K562 (cell line): ENCODE results near the gene MSANTD1. TPM values are rescaled to one million over a fixed set of nuclear protein-coding genes. Genes with fewer than 3 reads are reported as not detected.

Experiments
- ATAC-seq: fragments of 200-7000 bp; cut with Tn5 transposase; 3 replicates; pipeline ENCODE4 v1.9.1; 2020; ENCODE audit warnings: moderate library complexity
- BruUV-seq: library from RNA; stranded (reverse); fragments of 400-500 nt; replicated peaks from 2 replicates; lab custom pipeline; 2021; lab: Mats Ljungman, UMichigan
- CTCF ChIA-PET: fragments of 300-600 bp; formaldehyde crosslinking; extraction: SDS; loops from one replicate; lab custom pipeline; 2021; ENCODE audit warnings: low intra/inter-chr PET ratio; lab: Yijun Ruan, JAX
- POLR2A ChIA-PET: fragments of 300-600, 350-650 bp; sonication (Branson Sonifier 250); formaldehyde crosslinking; extraction: SDS; loops from one replicate; lab custom pipeline; 2021; ENCODE audit warnings: antibody characterized with exemption, inconsistent platforms; lab: Yijun Ruan, JAX
- DNase-seq, 4 experiments: peaks; one replicate each; pipeline versions ENCODE4 v3.0.0 to v3.0.0-alpha.2; 2011 to 2018; ENCODE audit warnings: low spot score in 3 of 4, mixed read lengths in 3 of 4; ENCODE audit errors: extremely low read depth in 1 of 4
- FAIRE-seq: peaks from 2 replicates; lab custom pipeline; 2011; peaks lifted over from hg19 to GRCh38; lab: Jason Lieb, UNC
- H2AFZ ChIP-seq: 2 replicates; pipeline ENCODE4 v1.6.0; 2011; ENCODE audit warnings: low read depth, low read length, control low read depth, inconsistent platforms
- H3K27ac ChIP-seq: fragments of 200-600 bp; 3 replicates; pipeline ENCODE4 v1.8.0; 2011; ENCODE audit warnings: low read depth, mild to moderate bottlenecking, control low read depth, inconsistent platforms, low read length, moderate library complexity, mixed read lengths; ENCODE audit errors: extremely low read depth
- H3K27me3 ChIP-seq, 2 experiments: fragments of 300-600 bp in 1 of 2; 2 replicates in 1 of 2; 3 replicates in 1 of 2; pipeline versions ENCODE4 v1.6.0 to v1.8.0; 2011; ENCODE audit warnings: inconsistent platforms in 2 of 2, low read length in 2 of 2, mild to moderate bottlenecking in 1 of 2, mixed read lengths in 1 of 2, moderate library complexity in 1 of 2; ENCODE audit not compliant: control insufficient read depth in 2 of 2, insufficient read depth in 2 of 2
- H3K36me3 ChIP-seq: fragments of 300-600 bp; 3 replicates; pipeline ENCODE4 v1.8.0; 2011; ENCODE audit warnings: mild to moderate bottlenecking, low read length, inconsistent platforms; ENCODE audit not compliant: control insufficient read depth, insufficient read depth
- H3K4me1 ChIP-seq, 2 experiments: fragments of 200-600 bp in 1 of 2; replicated peaks in 1 of 2; 2 replicates in 1 of 2; 3 replicates in 1 of 2; pipeline versions ENCODE4 v1.5.1 to v1.8.0; 2011; ENCODE audit warnings: inconsistent platforms in 2 of 2, low read length in 2 of 2, mild to moderate bottlenecking in 1 of 2, mixed read lengths in 1 of 2, moderate library complexity in 1 of 2; ENCODE audit not compliant: control insufficient read depth in 2 of 2, insufficient read depth in 2 of 2
- H3K4me2 ChIP-seq: 2 replicates; pipeline ENCODE4 v1.6.1; 2011; ENCODE audit warnings: low read length, control low read depth, inconsistent platforms, mixed read lengths; ENCODE audit not compliant: insufficient read depth
- H3K4me3 ChIP-seq: fragments of 200-600 bp; sonication (generic), shearing (Covaris generic); 2 replicates; pipeline ENCODE4 v1.5.1; 2016; ENCODE audit warnings: control low read depth, inconsistent platforms
- H3K79me2 ChIP-seq: fragments of 200-600 bp; 3 replicates; pipeline ENCODE4 v1.8.0; 2011; ENCODE audit warnings: low read length, inconsistent platforms; ENCODE audit not compliant: control insufficient read depth, insufficient read depth
- H3K9ac ChIP-seq, 2 experiments: 2 replicates each; pipeline versions ENCODE4 v1.6.0 to v1.6.1; 2011; ENCODE audit warnings: low read depth in 2 of 2, low read length in 2 of 2, control low read depth in 1 of 2, inconsistent platforms in 1 of 2, mild to moderate bottlenecking in 1 of 2, mixed read lengths in 1 of 2; ENCODE audit not compliant: insufficient read depth in 1 of 2
- H3K9me1 ChIP-seq: one replicate; pipeline ENCODE4 v1.6.0; 2011; ENCODE audit warnings: inconsistent platforms, mild to moderate bottlenecking, low read length, moderate library complexity; ENCODE audit not compliant: control insufficient read depth, insufficient read depth
- H3K9me3 ChIP-seq: replicated peaks from 2 replicates; pipeline ENCODE4 v1.5.1; 2011; ENCODE audit warnings: low read depth, low read length, inconsistent platforms; ENCODE audit not compliant: control insufficient read depth, insufficient read depth
- H4K20me1 ChIP-seq: replicated peaks from 2 replicates; pipeline ENCODE4 v1.6.1; 2011; ENCODE audit warnings: low read length, inconsistent platforms, mixed read lengths; ENCODE audit not compliant: control insufficient read depth, insufficient read depth
- FOXJ3 ChIP-seq: sonication (generic); formaldehyde crosslinking; IDR thresholded peaks from 2 replicates; pipeline ENCODE4 v1.4.0; 2020; ENCODE audit warnings: mild to moderate bottlenecking, missing genetic modification reagents
- MEF2D ChIP-seq: conservative IDR thresholded peaks from 2 replicates; pipeline ENCODE4 v1.6.1; 2016; ENCODE audit warnings: low read depth, missing genetic modification characterization, missing compliant biosample characterization
- NFIC ChIP-seq: fragments of 450-650 bp; IDR thresholded peaks from 2 replicates; pipeline ENCODE4 v1.6.1; 2017; ENCODE audit warnings: mild to moderate bottlenecking, inconsistent platforms
- POLR3A ChIP-seq: IDR thresholded peaks from 2 replicates; pipeline ENCODE4 v1.6.1; 2011; ENCODE audit warnings: borderline replicate concordance, mild to moderate bottlenecking, moderate library complexity; ENCODE audit not compliant: insufficient read length, insufficient read depth; ENCODE audit errors: extremely low read depth
- RAD51 ChIP-seq: fragments of 450-650 bp; IDR thresholded peaks from 2 replicates; pipeline ENCODE4 v1.7.1; 2016; ENCODE audit warnings: low read depth, mild to moderate bottlenecking, borderline replicate concordance
- ZBTB7A ChIP-seq: IDR thresholded peaks from 2 replicates; pipeline ENCODE4 v1.6.1; 2011; ENCODE audit warnings: low read depth, mild to moderate bottlenecking, low read length, moderate library complexity, borderline replicate concordance; ENCODE audit not compliant: control insufficient read depth
- WGBS: fragments of 100-300 bp; shearing (Covaris generic); methylation state at CpG from one replicate; pipeline ENCODE4 v1.1.6; 2016; ENCODE audit warnings: low coverage, mixed read lengths; ENCODE audit not compliant: insufficient coverage; ENCODE audit errors: missing lambda C conversion rate; 5-methylcytosine and 5-hydroxymethylcytosine counted together
- in situ Hi-C: fragments of 300-500 bp; cut with MboI; formaldehyde crosslinking; loops from 4 replicates; pipeline ENCODE4 v1.15.0; 2018; ENCODE audit warnings: inconsistent platforms, mixed read lengths
- intact Hi-C: fragments of 100-400 bp; cut with micrococcal nuclease; formaldehyde crosslinking; loops from 2 replicates; pipeline ENCODE4 v1.14.2; 2022
- polyA plus RNA-seq, 8 experiments: library from polyadenylated mRNA; depleted of rRNA in 4 of 8; stranded (reverse) in 5 of 8; unstranded in 3 of 8; fragments of >200 nt; fragmentation: Nextera tagmentation in 2 of 8; fragmentation: Illumina TruSeq in 1 of 8; extraction: Ambion mirVana in 2 of 8; extraction: Trizol in 1 of 8; gene quantifications; 2 replicates each; pipeline versions ENCODE4 v1.2.1 to v1.2.3, GENCODE V29; 2011 to 2014; ENCODE audit warnings: inconsistent platforms in 1 of 8, missing spikeins in 1 of 8
- total RNA-seq, 7 experiments: library from RNA; depleted of rRNA in 6 of 7; stranded (reverse); fragments of >200 nt in 6 of 7; fragmentation: Illumina TruSeq in 2 of 7; extraction: Trizol in 2 of 7; gene quantifications; 2 replicates each; pipeline versions ENCODE4 v1.2.1 to v1.2.3, GENCODE V29; 2011 to 2021; ENCODE audit warnings: low replicate concordance in 1 of 7
- TF ChIP-seq, protein P1 (sequence below): sonication (generic); formaldehyde crosslinking; IDR thresholded peaks from 2 replicates; pipeline ENCODE4 v1.8.0; 2022; ENCODE audit warnings: missing genetic modification reagents, mild to moderate bottlenecking, borderline replicate concordance

The MSANTD1 gene
- total and polyA plus RNA-seq, 9 of the 15 experiments (the other 6 are each of a cell fraction or from before 2014, with no cell fraction given) = 0.04 to 0.09 (median 0.07) TPM; not detected in 6

GRCh38 chr4:3252831-3253641 is 4.1 kb downstream of the MSANTD1 start:
- Histone ChIP-seq H3K9ac (no peak overlapping the region), H3K9me1 (no peaks in the 10 kb centered on the region), H4K20me1 (peaks cover 8% of the 10 kb centered on the region; the same call in 1 of the 2 replicates), H3K27me3 (peaks cover 19 to 52% of the 10 kb centered on the region in 2 experiments), H3K4me3 (no peak overlapping the region), H3K79me2 (no peaks in the 10 kb centered on the region), H2AFZ (no peak overlapping the region), H3K36me3 (no peaks in the 10 kb centered on the region), H3K9me3 (no peaks in the 10 kb centered on the region), H3K4me2 (no peak overlapping the region), H3K4me1 (peaks cover 0 to 56% of the 10 kb centered on the region in 2 experiments; a peak in 2 of 5 replicates), H3K27ac (no peak overlapping the region)
- WGBS = 26% methylated on average over 34 of the region's 38 CpGs
- ChIA-PET CTCF (no interaction called here), POLR2A (interaction anchor here (1.4 kb wide), 1 partner anchor 11 kb away, joined by 3 read pairs; no protein-coding TSS in a partner anchor)
- DNase-seq = no peak
- FAIRE-seq = no peak
- intact Hi-C loops (no loop called here), in situ Hi-C loops (no loop called here)
- ATAC-seq = no peak
- no TSS peak for BruUV-seq
- no peak for TF ChIP-seq RAD51
- TF ChIP-seq POLR3A = no peak
- TF ChIP-seq MEF2D (tag) = no peak
- TF ChIP-seq ZBTB7A = no peak
- TF ChIP-seq FOXJ3 = no peak
- TF ChIP-seq, protein P1, sequence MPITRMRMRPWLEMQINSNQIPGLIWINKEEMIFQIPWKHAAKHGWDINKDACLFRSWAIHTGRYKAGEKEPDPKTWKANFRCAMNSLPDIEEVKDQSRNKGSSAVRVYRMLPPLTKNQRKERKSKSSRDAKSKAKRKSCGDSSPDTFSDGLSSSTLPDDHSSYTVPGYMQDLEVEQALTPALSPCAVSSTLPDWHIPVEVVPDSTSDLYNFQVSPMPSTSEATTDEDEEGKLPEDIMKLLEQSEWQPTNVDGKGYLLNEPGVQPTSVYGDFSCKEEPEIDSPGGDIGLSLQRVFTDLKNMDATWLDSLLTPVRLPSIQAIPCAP = no peak
- TF ChIP-seq NFIC = no peak
